ENCODE results near the gene HLTF.

The HLTF gene

DNA sequence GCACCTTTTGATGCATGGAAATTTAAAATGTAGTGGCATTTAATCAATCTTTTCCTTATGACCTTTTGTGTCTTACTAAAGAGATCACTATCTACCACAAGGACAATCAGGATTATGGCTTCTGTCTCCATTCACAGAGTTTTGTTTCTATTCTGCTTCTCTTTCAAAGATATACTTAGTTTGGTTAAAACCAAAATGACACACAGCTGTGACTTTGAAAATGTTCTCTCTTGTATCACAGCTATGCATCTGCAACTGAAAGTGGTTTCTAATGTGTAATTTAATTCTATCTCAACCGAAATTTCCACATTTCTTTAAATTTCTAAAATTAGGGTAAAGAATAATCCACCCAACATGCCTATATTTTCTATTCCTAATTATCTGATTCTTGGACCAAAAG lies 27.7 kb downstream of the HLTF start:
- TF ChIP-seq, protein P1, sequence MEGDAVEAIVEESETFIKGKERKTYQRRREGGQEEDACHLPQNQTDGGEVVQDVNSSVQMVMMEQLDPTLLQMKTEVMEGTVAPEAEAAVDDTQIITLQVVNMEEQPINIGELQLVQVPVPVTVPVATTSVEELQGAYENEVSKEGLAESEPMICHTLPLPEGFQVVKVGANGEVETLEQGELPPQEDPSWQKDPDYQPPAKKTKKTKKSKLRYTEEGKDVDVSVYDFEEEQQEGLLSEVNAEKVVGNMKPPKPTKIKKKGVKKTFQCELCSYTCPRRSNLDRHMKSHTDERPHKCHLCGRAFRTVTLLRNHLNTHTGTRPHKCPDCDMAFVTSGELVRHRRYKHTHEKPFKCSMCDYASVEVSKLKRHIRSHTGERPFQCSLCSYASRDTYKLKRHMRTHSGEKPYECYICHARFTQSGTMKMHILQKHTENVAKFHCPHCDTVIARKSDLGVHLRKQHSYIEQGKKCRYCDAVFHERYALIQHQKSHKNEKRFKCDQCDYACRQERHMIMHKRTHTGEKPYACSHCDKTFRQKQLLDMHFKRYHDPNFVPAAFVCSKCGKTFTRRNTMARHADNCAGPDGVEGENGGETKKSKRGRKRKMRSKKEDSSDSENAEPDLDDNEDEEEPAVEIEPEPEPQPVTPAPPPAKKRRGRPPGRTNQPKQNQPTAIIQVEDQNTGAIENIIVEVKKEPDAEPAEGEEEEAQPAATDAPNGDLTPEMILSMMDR (IDR thresholded peaks at IDR 0.05; ENCODE audit: low read depth, low read length) = no peak

DNA sequence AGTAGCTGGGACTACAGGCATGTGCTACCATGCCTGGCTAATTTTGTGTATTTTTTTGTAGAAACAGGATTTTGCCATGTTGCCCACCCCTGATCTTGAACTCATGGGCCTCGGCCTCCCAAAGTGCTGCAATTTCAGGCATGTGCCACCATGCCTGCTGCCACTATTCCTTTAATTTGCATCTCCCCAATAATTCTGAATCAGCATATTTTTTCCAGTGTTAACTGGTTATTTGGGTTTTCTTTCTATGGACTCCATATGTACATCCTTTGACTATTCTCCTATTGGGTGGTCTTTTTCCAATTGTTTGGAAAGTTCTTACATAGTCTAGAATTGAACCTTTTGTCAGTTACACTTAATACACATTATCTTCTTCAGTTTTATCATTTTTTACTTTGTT lies 28.1 kb downstream of the HLTF start:
- TF ChIP-seq, protein P1 (IDR thresholded peaks at IDR 0.05; ENCODE audit: low read depth, low read length) = no peak
- no peak for DNase-seq (ENCODE audit: extremely low read depth, low read depth)

More for the DNA sequence above, 27.7 kb downstream of the HLTF start:
- DNase-seq (ENCODE audit: extremely low read depth, low read depth) = no peak

DNA sequence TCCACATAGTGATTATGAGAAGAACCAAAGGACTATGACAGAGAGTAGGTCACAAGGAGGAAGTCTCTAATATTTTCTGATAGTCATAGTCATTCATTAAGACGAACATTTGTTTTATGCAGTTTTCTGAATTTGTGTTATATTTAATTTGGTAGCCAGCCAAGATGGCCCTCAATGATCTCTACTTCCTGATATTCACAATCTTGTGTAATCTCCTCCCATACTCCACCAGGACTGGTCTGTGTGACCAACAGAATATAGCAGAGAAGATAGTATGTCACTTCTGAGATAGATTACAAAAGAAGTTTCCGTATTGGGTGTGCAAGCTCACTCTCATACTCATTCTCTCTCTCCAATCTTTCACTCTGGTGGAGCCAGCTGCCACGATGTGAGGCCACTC lies 30.8 kb downstream of the HLTF start:
- TF ChIP-seq, protein P1 (IDR thresholded peaks at IDR 0.05; ENCODE audit: low read depth, low read length) = no peak
- no peak for DNase-seq (ENCODE audit: extremely low read depth, low read depth)

DNA sequence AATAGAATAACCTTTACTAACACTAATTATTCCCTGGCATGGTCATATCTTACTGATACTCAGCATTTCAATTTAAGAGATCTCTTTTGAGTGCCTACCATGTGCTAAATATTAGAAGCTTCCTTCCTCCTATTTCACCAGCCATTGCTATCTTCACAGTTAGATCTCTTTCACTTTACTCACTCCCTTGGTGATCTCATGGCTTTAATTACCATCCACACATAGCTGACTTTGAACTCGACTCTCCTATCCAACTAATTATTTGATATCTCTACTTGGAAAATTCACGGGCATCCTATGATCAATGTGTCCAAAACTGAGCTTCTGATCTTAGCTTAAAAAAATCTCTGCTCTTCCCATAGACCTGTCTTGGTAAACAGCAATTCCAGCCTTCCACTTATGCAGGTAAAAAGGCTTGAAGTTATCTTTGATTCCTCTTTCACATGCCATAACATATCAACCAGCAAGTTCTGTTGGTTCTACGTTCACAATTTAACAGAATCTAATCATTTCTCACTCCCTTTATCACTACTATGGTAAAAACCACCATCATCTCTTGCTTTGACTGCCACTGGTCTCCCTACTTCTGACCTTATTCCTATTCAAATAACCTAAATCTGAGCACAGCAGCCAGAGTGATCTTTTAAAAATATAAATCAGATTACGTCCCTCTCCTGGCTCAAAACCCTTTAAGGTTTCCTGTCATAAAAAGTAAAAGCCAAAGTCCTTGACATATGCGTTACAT lies 41.8 kb downstream of the HLTF start:
- TF ChIP-seq, protein P1 (IDR thresholded peaks at IDR 0.05; ENCODE audit: low read depth, low read length) = no peak
- no peak for DNase-seq (ENCODE audit: extremely low read depth, low read depth)

DNA sequence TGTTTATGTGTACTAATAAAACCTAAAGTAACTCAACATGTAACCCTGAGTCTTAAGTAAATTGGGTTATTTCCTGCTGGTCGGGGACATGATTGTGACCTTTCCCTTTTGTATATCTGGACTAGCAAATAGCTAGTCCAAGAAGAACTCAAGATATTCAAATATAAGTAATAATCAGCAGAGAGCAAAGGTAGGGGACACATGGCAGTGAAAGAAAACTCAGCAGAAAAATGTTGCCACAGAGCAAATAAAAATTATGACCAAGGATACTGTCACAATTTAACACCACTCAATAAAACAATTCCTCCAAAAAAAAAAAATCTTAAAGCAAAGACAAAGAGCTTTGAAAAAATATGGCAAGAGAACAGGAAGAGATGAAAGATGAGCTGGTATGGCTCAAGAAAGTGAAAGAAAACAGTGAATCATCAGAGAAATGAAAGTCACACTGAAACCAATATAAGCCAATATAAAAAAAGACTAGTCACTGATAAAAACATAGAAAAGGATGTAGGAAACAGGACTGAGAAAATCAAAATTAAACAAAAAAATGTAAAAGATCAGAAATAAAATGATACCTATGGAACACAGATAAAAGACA lies 43.4 kb downstream of the HLTF start:
- TF ChIP-seq, protein P1 (IDR thresholded peaks at IDR 0.05; ENCODE audit: low read depth, low read length) = no peak
- no peak for DNase-seq (ENCODE audit: extremely low read depth, low read depth)

DNA sequence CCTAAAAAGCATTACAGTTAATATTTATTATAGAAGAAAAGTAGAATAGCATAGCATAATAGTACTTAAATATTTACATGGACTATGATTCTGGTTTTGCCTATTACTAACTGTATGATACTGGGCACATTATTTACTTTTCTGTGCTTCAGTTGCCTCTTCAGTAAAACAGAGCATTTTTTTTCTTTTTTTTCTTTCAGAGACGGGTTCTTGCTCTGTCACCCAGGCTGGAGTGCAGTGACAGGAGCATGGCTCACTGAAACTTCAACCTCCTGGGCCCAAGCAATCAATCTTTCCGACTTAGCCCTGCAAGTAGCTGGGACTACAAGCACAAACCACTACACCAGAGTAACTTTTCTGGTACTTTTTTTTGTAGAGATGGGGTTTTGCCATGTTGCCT lies 48.0 kb downstream of the HLTF start:
- DNase-seq (ENCODE audit: extremely low read depth, low read depth) = no peak
- TF ChIP-seq, protein P1 (IDR thresholded peaks at IDR 0.05; ENCODE audit: low read depth, low read length) = no peak

DNA sequence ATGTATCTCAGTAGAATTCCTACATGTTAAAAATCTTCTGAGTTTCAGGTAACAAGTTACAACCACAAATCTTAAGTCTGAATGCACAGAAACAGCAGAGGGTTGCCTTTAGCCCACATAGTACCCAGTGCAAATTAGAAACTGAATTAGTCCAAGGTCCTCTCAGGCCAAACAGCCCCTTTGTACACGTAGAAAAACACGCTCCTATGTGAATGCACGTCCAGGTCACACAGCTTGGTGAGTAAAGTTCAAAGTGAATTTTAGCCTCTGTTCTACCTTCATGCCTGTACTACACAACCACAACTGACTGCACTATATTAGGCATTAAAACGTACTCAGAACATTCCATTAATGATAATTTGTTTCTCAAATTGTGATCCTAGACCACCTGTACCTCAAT lies 48.6 kb downstream of the HLTF start:
- TF ChIP-seq, protein P1 (IDR thresholded peaks at IDR 0.05; ENCODE audit: low read depth, low read length) = no peak
- DNase-seq (ENCODE audit: extremely low read depth, low read depth) = no peak
